B cell (primary cell): ENCODE results near the gene STK24.

ENCODE experiments used
- EZH2 ChIP-seq: IDR thresholded peaks from 2 replicates; pipeline ENCODE4 v1.6.1; 2012; ENCODE audit warnings: borderline replicate concordance, low read depth, mild to moderate bottlenecking, moderate library complexity, low read length; ENCODE audit not compliant: insufficient read depth, poor library complexity, severe bottlenecking
- TF ChIP-seq, protein P1 (sequence below): fragments of 200-600 bp; IDR thresholded peaks from one replicate; pipeline ENCODE4 v1.8.0; 2022; ENCODE audit warnings: antibody characterized with exemption, mild to moderate bottlenecking

DNA sequence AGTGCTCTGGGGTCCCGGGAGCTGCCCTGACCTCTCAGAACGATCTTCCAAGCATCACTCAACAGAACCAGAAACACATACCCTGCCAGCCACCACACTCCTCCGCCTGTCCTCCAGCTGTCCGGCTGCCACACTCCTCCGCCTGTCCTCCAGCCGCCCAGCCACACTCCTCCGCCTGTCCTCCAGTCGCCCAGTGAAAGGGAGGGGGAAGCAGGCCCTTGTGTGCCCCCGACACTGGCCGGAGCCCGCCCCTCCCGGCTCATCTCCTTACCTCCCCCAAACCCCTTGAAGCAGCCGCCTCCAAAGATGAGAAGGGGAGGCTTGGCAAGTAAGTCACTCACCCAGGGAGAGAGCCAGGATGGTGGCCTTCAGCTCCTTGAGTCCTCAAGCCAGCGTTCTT lies 40.2 kb downstream of the STK24 start:
- TF ChIP-seq, protein P1, sequence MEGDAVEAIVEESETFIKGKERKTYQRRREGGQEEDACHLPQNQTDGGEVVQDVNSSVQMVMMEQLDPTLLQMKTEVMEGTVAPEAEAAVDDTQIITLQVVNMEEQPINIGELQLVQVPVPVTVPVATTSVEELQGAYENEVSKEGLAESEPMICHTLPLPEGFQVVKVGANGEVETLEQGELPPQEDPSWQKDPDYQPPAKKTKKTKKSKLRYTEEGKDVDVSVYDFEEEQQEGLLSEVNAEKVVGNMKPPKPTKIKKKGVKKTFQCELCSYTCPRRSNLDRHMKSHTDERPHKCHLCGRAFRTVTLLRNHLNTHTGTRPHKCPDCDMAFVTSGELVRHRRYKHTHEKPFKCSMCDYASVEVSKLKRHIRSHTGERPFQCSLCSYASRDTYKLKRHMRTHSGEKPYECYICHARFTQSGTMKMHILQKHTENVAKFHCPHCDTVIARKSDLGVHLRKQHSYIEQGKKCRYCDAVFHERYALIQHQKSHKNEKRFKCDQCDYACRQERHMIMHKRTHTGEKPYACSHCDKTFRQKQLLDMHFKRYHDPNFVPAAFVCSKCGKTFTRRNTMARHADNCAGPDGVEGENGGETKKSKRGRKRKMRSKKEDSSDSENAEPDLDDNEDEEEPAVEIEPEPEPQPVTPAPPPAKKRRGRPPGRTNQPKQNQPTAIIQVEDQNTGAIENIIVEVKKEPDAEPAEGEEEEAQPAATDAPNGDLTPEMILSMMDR: no peak
- TF ChIP-seq EZH2: no peak
